ENCODE data around the gene LRRC25.
A peak's percentile ranks its signal among the peaks of the same experiment; 100 is the strongest.

DNA sequence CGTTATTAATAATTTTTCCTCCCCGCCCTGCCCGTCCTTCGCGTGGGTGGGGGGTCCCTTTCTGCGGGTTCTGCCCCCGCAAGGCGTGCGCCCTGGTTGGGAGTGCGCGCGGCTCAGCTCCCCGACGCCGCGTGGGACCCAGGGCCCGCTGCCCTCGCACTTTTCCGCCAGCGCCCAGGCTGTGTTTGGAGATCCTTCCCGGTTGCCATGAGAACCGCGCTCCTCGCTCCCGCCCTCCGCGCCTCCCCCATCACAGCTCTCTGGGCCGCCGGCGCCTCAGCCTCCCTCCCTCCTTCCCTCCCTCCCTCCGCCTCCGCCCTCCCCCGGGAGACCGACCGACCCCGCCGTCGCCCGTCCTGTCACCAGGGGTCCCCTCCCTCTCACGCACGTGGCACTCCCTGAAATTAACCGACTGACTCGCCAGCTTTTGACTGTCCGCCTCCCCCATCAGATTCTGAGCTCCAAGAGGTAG, 19.4 kb upstream of the LRRC25 start:
- TF ChIP-seq CTCF (IDR thresholded peaks at IDR 0.05) (no peak), POLR2A (IDR thresholded peaks at IDR 0.05) (no peak), POLR2AphosphoS5 (IDR thresholded peaks at IDR 0.05) (peak in 3 of 4 donors; percentile 49 to 69 (median 56)), EP300 (IDR thresholded peaks at IDR 0.05) (no peak)
